ENCODE data around the gene ACTMAP.

DNA sequence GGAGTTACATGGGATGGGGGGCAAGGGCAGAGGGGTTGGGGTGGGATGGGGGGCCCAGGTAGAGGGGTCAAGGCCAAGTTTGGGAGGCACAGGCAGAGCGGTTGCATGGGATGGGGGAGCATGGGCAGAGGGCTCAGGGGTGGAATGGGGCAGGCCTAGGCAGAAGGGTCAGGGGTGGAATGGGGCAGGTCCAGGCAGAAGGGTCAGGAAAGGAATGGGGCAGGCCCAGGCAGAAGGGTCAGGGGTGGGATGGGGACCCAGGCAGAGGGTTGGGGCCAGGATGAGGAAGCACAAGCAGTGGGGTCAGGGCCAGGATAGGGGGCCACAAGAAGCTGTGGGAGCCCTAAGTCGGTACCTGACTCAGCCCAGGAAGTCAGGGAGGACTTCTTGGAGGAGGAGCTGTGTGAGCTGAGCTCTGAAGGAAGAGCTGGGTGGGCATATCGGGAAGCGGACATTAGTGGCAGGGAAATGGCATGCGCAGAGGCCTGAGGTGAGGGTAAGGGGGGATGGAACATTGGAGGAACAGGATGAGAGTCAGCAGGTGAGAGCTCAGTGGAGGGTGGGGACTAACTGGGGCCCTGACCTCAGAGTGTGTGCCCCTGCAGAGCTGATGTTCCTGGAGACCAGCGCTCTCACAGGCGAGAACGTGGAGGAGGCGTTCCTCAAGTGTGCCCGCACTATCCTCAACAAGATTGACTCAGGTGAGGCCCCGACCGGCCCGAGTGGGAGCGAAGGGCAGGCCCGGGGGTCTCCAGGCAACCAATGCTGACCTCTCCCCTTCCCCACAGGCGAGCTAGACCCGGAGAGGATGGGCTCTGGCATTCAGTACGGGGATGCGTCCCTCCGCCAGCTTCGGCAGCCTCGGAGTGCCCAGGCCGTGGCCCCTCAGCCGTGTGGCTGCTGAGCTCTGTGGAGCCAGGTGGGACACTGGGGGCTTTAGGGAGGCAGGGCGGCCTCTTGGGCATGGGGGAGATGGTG is 36.1 kb upstream of the ACTMAP start:
- TF ChIP-seq, protein P1, sequence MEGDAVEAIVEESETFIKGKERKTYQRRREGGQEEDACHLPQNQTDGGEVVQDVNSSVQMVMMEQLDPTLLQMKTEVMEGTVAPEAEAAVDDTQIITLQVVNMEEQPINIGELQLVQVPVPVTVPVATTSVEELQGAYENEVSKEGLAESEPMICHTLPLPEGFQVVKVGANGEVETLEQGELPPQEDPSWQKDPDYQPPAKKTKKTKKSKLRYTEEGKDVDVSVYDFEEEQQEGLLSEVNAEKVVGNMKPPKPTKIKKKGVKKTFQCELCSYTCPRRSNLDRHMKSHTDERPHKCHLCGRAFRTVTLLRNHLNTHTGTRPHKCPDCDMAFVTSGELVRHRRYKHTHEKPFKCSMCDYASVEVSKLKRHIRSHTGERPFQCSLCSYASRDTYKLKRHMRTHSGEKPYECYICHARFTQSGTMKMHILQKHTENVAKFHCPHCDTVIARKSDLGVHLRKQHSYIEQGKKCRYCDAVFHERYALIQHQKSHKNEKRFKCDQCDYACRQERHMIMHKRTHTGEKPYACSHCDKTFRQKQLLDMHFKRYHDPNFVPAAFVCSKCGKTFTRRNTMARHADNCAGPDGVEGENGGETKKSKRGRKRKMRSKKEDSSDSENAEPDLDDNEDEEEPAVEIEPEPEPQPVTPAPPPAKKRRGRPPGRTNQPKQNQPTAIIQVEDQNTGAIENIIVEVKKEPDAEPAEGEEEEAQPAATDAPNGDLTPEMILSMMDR (IDR thresholded peaks at IDR 0.05), result no peak
- TF ChIP-seq POLR2A (IDR thresholded peaks at IDR 0.05), result no peak

Measured in thyroid gland (tissue), 4 donors.